Caco-2 (cell line): ENCODE data around the gene SELENOI. TPM values are rescaled to one million over a fixed set of nuclear protein-coding genes. Genes with fewer than 3 reads are reported as not detected.
"Not testable (repeated sequence)": the region's sequence is repeated elsewhere in the genome, so short reads cannot be mapped to it uniquely, and the experiment has no call there.

Experiments used
- BruUV-seq: library from RNA; stranded (reverse); fragments of 400-500 nt; replicated peaks from 2 replicates; lab custom pipeline; 2021; lab: Mats Ljungman, UMichigan
- CTCF ChIA-PET: fragments of 300-600 bp; sonication (Branson Sonifier 250); formaldehyde crosslinking; loops from one replicate; lab custom pipeline; 2022; ENCODE audit warnings: antibody characterized with exemption; lab: Charles Lee
- POLR2A ChIA-PET: fragments of 300-600 bp; sonication (Branson Sonifier 250); formaldehyde crosslinking; loops from one replicate; lab custom pipeline; 2022; ENCODE audit warnings: antibody characterized with exemption; lab: Charles Lee
- DNase-seq, 2 experiments: peaks; one replicate each; pipeline versions ENCODE4 v3.0.0 to v3.0.0-alpha.2; 2020 to 2022
- H3K27me3 ChIP-seq: replicated peaks from 2 replicates; pipeline ENCODE4 v1.6.0; 2011; ENCODE audit warnings: low read length; ENCODE audit not compliant: control insufficient read depth, insufficient read depth
- H3K36me3 ChIP-seq: 2 replicates; pipeline ENCODE4 v1.5.1; 2011; ENCODE audit warnings: low read length; ENCODE audit not compliant: control insufficient read depth, insufficient read depth
- H3K4me1 ChIP-seq: fragments of 250-450 bp; sonication (Bioruptor Pico); 2 replicates; pipeline ENCODE4 v1.5.1; 2020; ENCODE audit warnings: mild to moderate bottlenecking
- H3K4me3 ChIP-seq: 2 replicates; pipeline ENCODE4 v1.5.1; 2011; ENCODE audit warnings: low read depth, mild to moderate bottlenecking, control low read depth, low read length
- H3K9me3 ChIP-seq: fragments of 250-450 bp; sonication (Bioruptor Pico); 2 replicates; pipeline ENCODE4 v1.5.1; 2020; ENCODE audit warnings: mild to moderate bottlenecking, moderate library complexity
- H3K27ac Mint-ChIP-seq: one replicate; pipeline ENCODE4 v1.8.0; 2022; ENCODE audit warnings: mixed read lengths; ENCODE audit not compliant: unreplicated experiment
- H3K27me3 Mint-ChIP-seq: one replicate; pipeline ENCODE4 v1.8.0; 2022; ENCODE audit warnings: mixed read lengths; ENCODE audit not compliant: insufficient read depth, unreplicated experiment
- H3K36me3 Mint-ChIP-seq: one replicate; pipeline ENCODE4 v1.8.0; 2022; ENCODE audit warnings: mild to moderate bottlenecking, mixed read lengths; ENCODE audit not compliant: insufficient read depth, unreplicated experiment
- H3K4me1 Mint-ChIP-seq: one replicate; pipeline ENCODE4 v1.8.0; 2022; ENCODE audit warnings: low read depth, mixed read lengths; ENCODE audit not compliant: unreplicated experiment
- H3K4me3 Mint-ChIP-seq: one replicate; pipeline ENCODE4 v1.8.0; 2022; ENCODE audit warnings: mild to moderate bottlenecking, moderate library complexity, mixed read lengths; ENCODE audit not compliant: unreplicated experiment
- H3K9me3 Mint-ChIP-seq: one replicate; pipeline ENCODE4 v1.8.0; 2022; ENCODE audit warnings: mixed read lengths; ENCODE audit not compliant: unreplicated experiment
- intact Hi-C: fragments of 100-400 bp; cut with micrococcal nuclease; formaldehyde crosslinking; loops from one replicate; pipeline ENCODE4 v1.10.0; 2022; ENCODE audit not compliant: unreplicated experiment
- total RNA-seq: library from RNA; stranded (reverse); gene quantifications from 2 replicates; pipeline ENCODE4 v1.2.3, GENCODE V29; 2022
- TF ChIP-seq, protein P1 (sequence below), 2 experiments: fragments of 200-600 bp in 1 of 2; IDR thresholded peaks; 1 replicate in 1 of 2; 2 replicates in 1 of 2; pipeline versions ENCODE4 v1.5.1 to v1.8.0; 2011 to 2022; ENCODE audit warnings: antibody characterized with exemption in 1 of 2, control low read depth in 1 of 2, inconsistent platforms in 1 of 2, low read depth in 1 of 2, low read length in 1 of 2, mild to moderate bottlenecking in 1 of 2, moderate library complexity in 1 of 2; ENCODE audit not compliant: insufficient read depth in 1 of 2, severe bottlenecking in 1 of 2, unreplicated experiment in 1 of 2

Gene SELENOI
- total RNA-seq, 1 experiment from 2014 or later: 68.9 TPM

DNA sequence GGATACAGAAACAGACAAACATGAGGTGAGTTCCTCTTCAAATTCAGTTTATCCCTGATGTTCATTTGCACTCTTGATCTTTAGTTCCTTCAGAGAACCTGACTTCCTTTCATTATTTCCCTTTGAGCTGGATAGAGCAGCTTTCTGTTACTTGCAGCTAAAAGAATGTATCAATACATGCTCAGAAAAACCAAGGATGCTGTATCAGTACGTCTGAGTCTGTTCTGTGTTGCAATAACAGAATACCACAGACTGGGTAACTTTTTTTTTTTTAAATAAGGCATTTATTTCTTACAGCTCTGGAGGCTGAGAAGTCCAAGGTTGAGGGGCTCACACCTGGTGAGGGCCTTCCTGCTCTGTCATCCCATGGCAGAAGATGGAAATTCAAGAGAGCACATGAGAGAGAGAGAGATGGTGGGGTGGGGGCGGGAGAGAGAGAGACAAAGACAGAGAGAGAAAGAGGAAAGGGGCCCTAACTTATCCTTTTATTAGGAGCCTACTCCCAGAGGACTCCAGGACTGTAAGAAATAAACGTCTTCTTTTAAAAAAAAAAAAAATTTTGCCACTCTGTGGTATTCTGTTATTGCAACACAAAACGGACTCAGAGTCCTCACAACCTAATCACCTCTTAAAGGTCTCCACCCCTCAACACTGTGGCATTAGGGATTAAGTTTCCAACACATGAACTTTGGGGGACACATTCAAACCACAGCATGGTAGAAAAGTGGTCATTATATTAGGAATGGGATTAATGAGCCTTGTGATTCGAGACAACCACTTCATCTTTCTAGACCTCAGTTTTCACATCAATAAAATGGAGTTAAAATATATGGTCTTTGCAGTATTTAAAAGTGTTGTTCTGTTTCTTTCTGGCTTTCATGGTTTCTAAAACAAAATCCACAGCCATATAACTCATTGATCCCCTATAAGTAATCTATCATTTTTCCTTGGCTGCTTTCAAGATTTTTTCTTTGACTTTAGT lies 18.4 kb upstream of the SELENOI start:
- POLR2A ChIA-PET: no interaction called here

DNA sequence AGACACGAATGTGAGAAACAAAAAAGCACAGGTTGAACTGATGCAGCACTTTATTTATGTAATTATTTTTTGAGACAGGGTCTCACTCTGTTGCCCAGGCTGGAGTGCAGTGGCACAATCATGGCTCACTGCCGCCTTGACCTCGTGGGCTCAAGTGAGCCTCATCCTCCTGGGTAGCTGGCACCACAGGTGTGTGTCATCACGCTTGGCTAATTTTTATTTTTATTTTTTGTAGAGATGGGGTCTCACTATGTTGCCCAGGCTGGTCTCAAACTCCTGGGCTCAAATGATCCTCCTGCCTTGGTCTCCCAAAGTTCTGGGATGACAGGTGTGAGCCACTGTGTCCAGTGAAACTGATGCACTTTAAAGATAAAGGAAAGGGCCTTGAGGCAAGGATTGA lies 16.9 kb upstream of the SELENOI start:
- intact Hi-C loops, CTCF ChIA-PET: not testable (repeated sequence)

More for the DNA sequence above, 18.4 kb upstream of the SELENOI start:
- Histone ChIP-seq H3K27me3 (no peaks in the 10 kb centered on the region), H3K36me3 (no peaks in the 10 kb centered on the region), H3K4me1 (no peaks in the 10 kb centered on the region), H3K4me3 (no peak overlapping the region), H3K9me3 (no peaks in the 10 kb centered on the region)
- CTCF ChIA-PET: no interaction called here
- Mint-ChIP-seq H3K27ac (no peak overlapping the region), H3K4me1 (peaks cover 13% of the 10 kb centered on the region), H3K27me3 (no peaks in the 10 kb centered on the region), H3K9me3 (no peaks in the 10 kb centered on the region), H3K36me3 (no peaks in the 10 kb centered on the region), H3K4me3 (no peak overlapping the region)
- TF ChIP-seq, protein P1, sequence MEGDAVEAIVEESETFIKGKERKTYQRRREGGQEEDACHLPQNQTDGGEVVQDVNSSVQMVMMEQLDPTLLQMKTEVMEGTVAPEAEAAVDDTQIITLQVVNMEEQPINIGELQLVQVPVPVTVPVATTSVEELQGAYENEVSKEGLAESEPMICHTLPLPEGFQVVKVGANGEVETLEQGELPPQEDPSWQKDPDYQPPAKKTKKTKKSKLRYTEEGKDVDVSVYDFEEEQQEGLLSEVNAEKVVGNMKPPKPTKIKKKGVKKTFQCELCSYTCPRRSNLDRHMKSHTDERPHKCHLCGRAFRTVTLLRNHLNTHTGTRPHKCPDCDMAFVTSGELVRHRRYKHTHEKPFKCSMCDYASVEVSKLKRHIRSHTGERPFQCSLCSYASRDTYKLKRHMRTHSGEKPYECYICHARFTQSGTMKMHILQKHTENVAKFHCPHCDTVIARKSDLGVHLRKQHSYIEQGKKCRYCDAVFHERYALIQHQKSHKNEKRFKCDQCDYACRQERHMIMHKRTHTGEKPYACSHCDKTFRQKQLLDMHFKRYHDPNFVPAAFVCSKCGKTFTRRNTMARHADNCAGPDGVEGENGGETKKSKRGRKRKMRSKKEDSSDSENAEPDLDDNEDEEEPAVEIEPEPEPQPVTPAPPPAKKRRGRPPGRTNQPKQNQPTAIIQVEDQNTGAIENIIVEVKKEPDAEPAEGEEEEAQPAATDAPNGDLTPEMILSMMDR (IDR thresholded peaks at IDR 0.05; ENCODE audit: insufficient read depth in 1 of 2, low read depth in 1 of 2, low read length in 1 of 2, severe bottlenecking in 1 of 2, unreplicated experiment in 1 of 2): no peak
- no TSS peak for BruUV-seq
- intact Hi-C loops: no loop called here
- no peak for DNase-seq

DNA sequence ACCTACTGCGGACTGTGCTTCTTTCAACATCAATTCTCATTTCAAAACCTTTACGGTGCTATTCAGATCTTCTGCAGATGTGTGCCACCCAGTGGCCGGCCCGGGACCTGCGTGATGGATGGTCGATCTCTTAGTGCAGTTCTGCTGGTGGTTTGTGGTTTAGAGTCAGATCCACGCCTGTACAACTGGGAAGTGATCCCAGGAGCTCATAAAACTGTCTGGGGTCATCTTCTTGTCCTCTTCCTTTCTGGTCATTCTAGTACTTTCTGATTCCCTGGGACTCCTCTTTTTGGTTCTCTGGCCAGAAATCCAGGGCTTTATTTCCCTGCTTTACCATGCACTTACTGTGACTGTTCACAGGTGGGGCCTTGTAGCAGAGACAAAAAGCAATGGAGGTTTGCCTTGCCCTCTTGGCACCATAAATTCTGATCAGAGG lies 15.8 kb upstream of the SELENOI start:
- H3K36me3 ChIP-seq: no peaks in the 10 kb centered on the region
- Mint-ChIP-seq H3K36me3 (no peaks in the 10 kb centered on the region), H3K27me3 (no peaks in the 10 kb centered on the region), H3K27ac (no peak overlapping the region), H3K9me3 (no peaks in the 10 kb centered on the region), H3K4me3 (no peak overlapping the region), H3K4me1 (peaks cover 13% of the 10 kb centered on the region)
- BruUV-seq: no TSS peak
- ChIA-PET POLR2A (no interaction called here), CTCF (interaction anchor here (0.9 to 1.4 kb wide), 3 partner anchors 11 to 94 kb away, joined by 3 to 6 read pairs (median 4); no protein-coding TSS in a partner anchor)
- TF ChIP-seq, protein P1 (IDR thresholded peaks at IDR 0.05; ENCODE audit: insufficient read depth in 1 of 2, low read depth in 1 of 2, low read length in 1 of 2, severe bottlenecking in 1 of 2, unreplicated experiment in 1 of 2): peak; percentile 84 to 95
- no peaks in the 10 kb centered on the region for H3K9me3 ChIP-seq
- H3K27me3 ChIP-seq: no peaks in the 10 kb centered on the region
- intact Hi-C loops: loop anchor here (1.0 to 2.0 kb wide), 3 partner anchors 85 to 379 kb away; partner anchors contain the start of genes HADHA and HADHB
- no peaks in the 10 kb centered on the region for H3K4me1 ChIP-seq
- H3K4me3 ChIP-seq: no peak overlapping the region
- peak; percentile 85 to 91 for DNase-seq

More for the DNA sequence above, 16.9 kb upstream of the SELENOI start:
- H3K36me3 Mint-ChIP-seq, H3K9me3 Mint-ChIP-seq, H3K27ac Mint-ChIP-seq, H3K4me1 ChIP-seq, BruUV-seq, H3K36me3 ChIP-seq, H3K4me3 ChIP-seq, H3K27me3 Mint-ChIP-seq, DNase-seq, H3K27me3 ChIP-seq, H3K4me3 Mint-ChIP-seq, POLR2A ChIA-PET, H3K9me3 ChIP-seq: not testable (repeated sequence)
- peaks cover 13% of the 10 kb centered on the region for H3K4me1 Mint-ChIP-seq
